ENCODE measurements around the gene ZNF415.

DNA sequence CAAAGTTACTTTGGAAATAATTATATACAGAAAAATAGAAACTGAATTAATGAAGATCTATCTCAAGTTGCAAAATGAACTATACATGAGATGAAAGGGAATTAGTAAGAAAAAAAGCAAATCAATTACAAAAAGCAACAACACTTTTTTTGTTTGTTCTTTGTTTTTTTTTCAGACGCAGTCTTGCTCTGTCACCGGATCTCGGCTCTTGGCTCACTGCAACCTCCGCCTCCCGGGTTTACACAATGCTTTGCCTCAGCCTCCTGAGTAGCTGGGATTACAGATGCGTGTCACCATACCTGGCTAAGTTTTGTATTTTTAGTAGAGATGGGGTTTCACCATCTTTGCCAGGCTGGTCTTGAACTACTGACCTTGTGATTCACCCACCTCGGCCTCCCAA is 2.2 kb downstream of the ZNF415 start:
- TF ChIP-seq, protein P1, sequence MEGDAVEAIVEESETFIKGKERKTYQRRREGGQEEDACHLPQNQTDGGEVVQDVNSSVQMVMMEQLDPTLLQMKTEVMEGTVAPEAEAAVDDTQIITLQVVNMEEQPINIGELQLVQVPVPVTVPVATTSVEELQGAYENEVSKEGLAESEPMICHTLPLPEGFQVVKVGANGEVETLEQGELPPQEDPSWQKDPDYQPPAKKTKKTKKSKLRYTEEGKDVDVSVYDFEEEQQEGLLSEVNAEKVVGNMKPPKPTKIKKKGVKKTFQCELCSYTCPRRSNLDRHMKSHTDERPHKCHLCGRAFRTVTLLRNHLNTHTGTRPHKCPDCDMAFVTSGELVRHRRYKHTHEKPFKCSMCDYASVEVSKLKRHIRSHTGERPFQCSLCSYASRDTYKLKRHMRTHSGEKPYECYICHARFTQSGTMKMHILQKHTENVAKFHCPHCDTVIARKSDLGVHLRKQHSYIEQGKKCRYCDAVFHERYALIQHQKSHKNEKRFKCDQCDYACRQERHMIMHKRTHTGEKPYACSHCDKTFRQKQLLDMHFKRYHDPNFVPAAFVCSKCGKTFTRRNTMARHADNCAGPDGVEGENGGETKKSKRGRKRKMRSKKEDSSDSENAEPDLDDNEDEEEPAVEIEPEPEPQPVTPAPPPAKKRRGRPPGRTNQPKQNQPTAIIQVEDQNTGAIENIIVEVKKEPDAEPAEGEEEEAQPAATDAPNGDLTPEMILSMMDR (IDR thresholded peaks at IDR 0.05) = no peak
- TF ChIP-seq EP300 (IDR thresholded peaks at IDR 0.05) = no peak
